22Rv1 (cell line): ENCODE measurements around the gene PGC.

Source experiments
- CTCF ChIP-seq: fragments of 450-650 bp; IDR thresholded peaks from 2 replicates; pipeline ENCODE4 v1.5.1; 2017; ENCODE audit warnings: mild to moderate bottlenecking
- ZFX ChIP-seq: fragments of 450-650 bp; IDR thresholded peaks from 2 replicates; pipeline ENCODE4 v1.6.1; 2017; ENCODE audit warnings: antibody characterized with exemption, borderline replicate concordance

GRCh38 chr6:41704656-41705310, 42.4 kb downstream of the PGC start:
- TF ChIP-seq ZFX: no peak
- no peak for TF ChIP-seq CTCF
